ENCODE measurements around the gene SLC25A23. TPM values are rescaled to one million over a fixed set of nuclear protein-coding genes. Genes with fewer than 3 reads are reported as not detected.

SLC25A23 gene
- total and polyA plus RNA-seq, 2 of the 8 experiments (the other 6 are each of a cell fraction or from before 2014, with no cell fraction given): 18.0 to 48.1 TPM

- 89% methylated on average over 22 of the region's 22 CpGs; no CpG with 5 or more reads in 1 of the 2 experiments for WGBS, 2 experiments (ENCODE audit: extremely low coverage in 1 of 2, insufficient coverage in 1 of 2, insufficient read length in 1 of 2, insufficient replicate concordance in 2 of 2, low coverage in 1 of 2, low lambda C conversion rate in 2 of 2, missing lambda C conversion rate in 1 of 2)
- DNase-seq (ENCODE audit: low read depth in 1 of 2, low spot score in 2 of 2) (no peak), FAIRE-seq (no peak)
- H2AFZ ChIP-seq (ENCODE audit: low read length): peak overlapping the region; percentile 63; the same call in 1 of the 2 replicates
- H3K4me2 ChIP-seq (ENCODE audit: insufficient read depth in 1 of 2, low read depth in 2 of 2, low read length in 2 of 2): no peak overlapping the region
- H3K4ac ChIP-seq (replicated peaks; ENCODE audit: insufficient read length, low read depth, low read length): no peak overlapping the region
- H3K79me2 ChIP-seq (ENCODE audit: control insufficient read depth in 1 of 2, insufficient read depth in 2 of 2, low read length in 2 of 2): no peaks in the 10 kb centered on the region
- no peaks in the 10 kb centered on the region for H3K9me3 ChIP-seq (ENCODE audit: insufficient read depth in 2 of 2, low read depth in 1 of 2, low read length in 1 of 2)
- no peak overlapping the region for H3K9ac ChIP-seq (replicated peaks in 1 of 4; ENCODE audit: extremely low read depth in 1 of 4, low read depth in 3 of 4, low read length in 3 of 4)
- ChIA-PET POLR2A (ENCODE audit: partially characterized antibody) (interaction anchor here (0.6 to 2.3 kb wide), 7 partner anchors 8 to 1838 kb away, joined by 3 to 8 read pairs (median 4); partner anchors contain the start of gene GTF2F1), CTCF (ENCODE audit: partially characterized antibody) (interaction anchor here (0.6 to 2.7 kb wide), 3 partner anchors 9 to 1949 kb away, joined by 3 to 11 read pairs (median 4); no protein-coding TSS in a partner anchor)
- H2BK12ac ChIP-seq (ENCODE audit: low read depth, low read length): no peak overlapping the region
- H3K79me1 ChIP-seq (ENCODE audit: low read depth, low read length): no peaks in the 10 kb centered on the region
- no peaks in the 10 kb centered on the region for H4K20me1 ChIP-seq (replicated peaks in 1 of 2; ENCODE audit: control insufficient read depth in 1 of 2, insufficient read depth in 2 of 2, low read length in 2 of 2)
- no peak overlapping the region for H3K27ac ChIP-seq (ENCODE audit: low read depth, low read length)
- H4K5ac ChIP-seq (ENCODE audit: insufficient read length, low read depth, low read length): no peak overlapping the region
- no peaks in the 10 kb centered on the region for H3K36me3 ChIP-seq (ENCODE audit: control insufficient read depth in 2 of 4, insufficient read depth in 4 of 4, low read length in 3 of 4)
- H2AK5ac ChIP-seq (ENCODE audit: low read depth, low read length): no peak overlapping the region
- no peak overlapping the region for H3K4me3 ChIP-seq (ENCODE audit: extremely low read depth in 1 of 4, insufficient read depth in 2 of 4, low read depth in 3 of 4, low read length in 4 of 4)
- H3K56ac ChIP-seq (replicated peaks; ENCODE audit: insufficient read length, low read depth, low read length): no peak overlapping the region
- no peaks in the 10 kb centered on the region for H3K23me2 ChIP-seq (ENCODE audit: low read depth, low read length)
- no peak overlapping the region for H4K91ac ChIP-seq (replicated peaks; ENCODE audit: insufficient read length, low read length)
- H3K23ac ChIP-seq (ENCODE audit: insufficient read length): no peak overlapping the region
- H4K8ac ChIP-seq (ENCODE audit: extremely low read depth, insufficient read depth, low read length): no peak overlapping the region
- no peaks in the 10 kb centered on the region; a peak in 1 of 7 replicates for H3K27me3 ChIP-seq (replicated peaks in 1 of 4; ENCODE audit: control insufficient read depth in 3 of 4, extremely low read depth in 1 of 4, insufficient read depth in 3 of 4, low read length in 3 of 4)
- H3K18ac ChIP-seq (ENCODE audit: extremely low read depth, low read length): no peak overlapping the region
- no peak overlapping the region for H2BK15ac ChIP-seq (ENCODE audit: low read length)
- H3K4me1 ChIP-seq (replicated peaks in 1 of 4; ENCODE audit: control insufficient read depth in 3 of 4, insufficient read depth in 4 of 4, low read length in 3 of 4): no peaks in the 10 kb centered on the region
- no peak overlapping the region for H2BK5ac ChIP-seq (ENCODE audit: low read depth, low read length)
- no peak overlapping the region for H2BK120ac ChIP-seq (replicated peaks; ENCODE audit: low read depth, low read length)
- H2BK20ac ChIP-seq (ENCODE audit: low read length): no peak overlapping the region
- no peak overlapping the region for H3K14ac ChIP-seq (ENCODE audit: insufficient read length)
- no peak for TF ChIP-seq SP2 (IDR thresholded peaks at IDR 0.05; ENCODE audit: low read length)
These were observed 56.6 kb downstream of the SLC25A23 start for GRCh38 chr19:6402837-6403608.
